DND-41 (cell line): ENCODE measurements around the gene TMIE.
"Not testable (repeated sequence)": the region's sequence is repeated elsewhere in the genome, so short reads cannot be mapped to it uniquely, and the experiment has no call there.

ENCODE experiments used
- ATAC-seq: fragments of 200-7000 bp; cut with Tn5 transposase; 3 replicates; pipeline ENCODE4 v1.9.1; 2021; ENCODE audit warnings: low read depth; ENCODE audit not compliant: insufficient read depth
- DNase-seq: peaks from one replicate; pipeline ENCODE4 v3.0.0-alpha.2; 2020
- H2AFZ ChIP-seq: 2 replicates; pipeline ENCODE4 v1.6.0; 2012; ENCODE audit warnings: low read depth, low read length
- H3K27ac ChIP-seq: 2 replicates; pipeline ENCODE4 v1.5.1; 2012; ENCODE audit warnings: low read length, inconsistent platforms
- H3K27me3 ChIP-seq: fragments of 200-600 bp; sonication (generic); 2 replicates; pipeline ENCODE4 v1.6.0; 2012; ENCODE audit warnings: low read length, mild to moderate bottlenecking, inconsistent platforms; ENCODE audit not compliant: insufficient read depth, poor library complexity
- H3K36me3 ChIP-seq: 2 replicates; pipeline ENCODE4 v1.5.1; 2012; ENCODE audit warnings: low read length, inconsistent platforms; ENCODE audit not compliant: insufficient read depth
- H3K4me1 ChIP-seq: 2 replicates; pipeline ENCODE4 v1.5.1; 2012; ENCODE audit warnings: mild to moderate bottlenecking, low read length; ENCODE audit not compliant: insufficient read depth
- H3K4me2 ChIP-seq: 2 replicates; pipeline ENCODE4 v1.6.0; 2012; ENCODE audit warnings: mild to moderate bottlenecking, moderate library complexity, low read length, inconsistent platforms; ENCODE audit not compliant: insufficient read depth
- H3K4me3 ChIP-seq, 2 experiments: fragments of 200-600 bp in 1 of 2; shearing (Covaris generic) in 1 of 2; 2 replicates each; pipeline ENCODE4 v1.5.1; 2012 to 2016; ENCODE audit warnings: inconsistent platforms in 2 of 2, low read length in 2 of 2, mild to moderate bottlenecking in 2 of 2, low read depth in 1 of 2, moderate library complexity in 1 of 2
- H3K79me2 ChIP-seq: 2 replicates; pipeline ENCODE4 v1.6.0; 2012; ENCODE audit warnings: low read length, inconsistent platforms; ENCODE audit not compliant: insufficient read depth
- H3K9ac ChIP-seq: 2 replicates; pipeline ENCODE4 v1.6.0; 2012; ENCODE audit warnings: low read depth, mild to moderate bottlenecking, inconsistent platforms, low read length, moderate library complexity
- H3K9me3 ChIP-seq: 2 replicates; pipeline ENCODE4 v1.5.1; 2012; ENCODE audit warnings: low read length, moderate library complexity, mild to moderate bottlenecking, inconsistent platforms; ENCODE audit not compliant: insufficient read depth, severe bottlenecking
- H4K20me1 ChIP-seq: 2 replicates; pipeline ENCODE4 v1.6.0; 2012; ENCODE audit warnings: low read length; ENCODE audit not compliant: insufficient read depth
- EZH2 ChIP-seq: IDR thresholded peaks from 3 replicates; pipeline ENCODE4 v1.6.1; 2012; ENCODE audit warnings: borderline replicate concordance, low read depth, mild to moderate bottlenecking, moderate library complexity, low read length, inconsistent platforms; ENCODE audit not compliant: severe bottlenecking
- TF ChIP-seq, protein P1 (sequence below): IDR thresholded peaks from 2 replicates; pipeline ENCODE4 v1.5.1; 2012; ENCODE audit warnings: borderline replicate concordance, low read length, moderate library complexity, mild to moderate bottlenecking; ENCODE audit not compliant: poor library complexity, severe bottlenecking; ENCODE audit errors: extremely low read depth

TMIE gene

GRCh38 chr3:46746711-46747110 is 45.5 kb downstream of the TMIE start:
- Histone ChIP-seq H3K4me2 (no peak overlapping the region), H3K4me1 (no peaks in the 10 kb centered on the region), H3K27ac (no peak overlapping the region), H2AFZ (no peak overlapping the region), H3K9me3 (no peaks in the 10 kb centered on the region), H4K20me1 (no peaks in the 10 kb centered on the region), H3K4me3 (no peak overlapping the region), H3K9ac (no peak overlapping the region), H3K36me3 (no peaks in the 10 kb centered on the region), H3K79me2 (no peaks in the 10 kb centered on the region), H3K27me3 (no peaks in the 10 kb centered on the region)
- DNase-seq, result no peak
- no peak for TF ChIP-seq EZH2
- TF ChIP-seq, protein P1, sequence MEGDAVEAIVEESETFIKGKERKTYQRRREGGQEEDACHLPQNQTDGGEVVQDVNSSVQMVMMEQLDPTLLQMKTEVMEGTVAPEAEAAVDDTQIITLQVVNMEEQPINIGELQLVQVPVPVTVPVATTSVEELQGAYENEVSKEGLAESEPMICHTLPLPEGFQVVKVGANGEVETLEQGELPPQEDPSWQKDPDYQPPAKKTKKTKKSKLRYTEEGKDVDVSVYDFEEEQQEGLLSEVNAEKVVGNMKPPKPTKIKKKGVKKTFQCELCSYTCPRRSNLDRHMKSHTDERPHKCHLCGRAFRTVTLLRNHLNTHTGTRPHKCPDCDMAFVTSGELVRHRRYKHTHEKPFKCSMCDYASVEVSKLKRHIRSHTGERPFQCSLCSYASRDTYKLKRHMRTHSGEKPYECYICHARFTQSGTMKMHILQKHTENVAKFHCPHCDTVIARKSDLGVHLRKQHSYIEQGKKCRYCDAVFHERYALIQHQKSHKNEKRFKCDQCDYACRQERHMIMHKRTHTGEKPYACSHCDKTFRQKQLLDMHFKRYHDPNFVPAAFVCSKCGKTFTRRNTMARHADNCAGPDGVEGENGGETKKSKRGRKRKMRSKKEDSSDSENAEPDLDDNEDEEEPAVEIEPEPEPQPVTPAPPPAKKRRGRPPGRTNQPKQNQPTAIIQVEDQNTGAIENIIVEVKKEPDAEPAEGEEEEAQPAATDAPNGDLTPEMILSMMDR, result no peak
- ATAC-seq, result no peak

DNA sequence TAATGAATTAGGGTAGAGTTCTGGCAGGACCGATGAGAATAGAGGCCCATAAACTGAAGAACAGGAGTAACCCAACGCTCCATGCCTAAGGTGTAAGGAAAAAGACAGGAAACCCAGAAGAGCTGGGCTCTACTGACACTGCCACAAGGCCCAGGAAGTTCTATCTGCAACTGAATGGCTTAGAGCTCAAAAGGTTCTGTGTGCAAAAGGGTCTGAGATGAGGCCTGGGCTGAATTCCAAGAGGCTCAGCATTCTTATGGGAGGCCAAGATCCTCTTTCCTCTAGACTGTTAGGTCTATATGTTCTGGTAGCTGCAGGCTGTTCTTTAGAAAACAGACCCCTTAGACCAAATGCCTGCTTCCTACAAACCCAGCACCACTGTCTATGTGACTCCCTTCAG is 47.0 kb downstream of the TMIE start:
- no peaks in the 10 kb centered on the region for H3K27me3 ChIP-seq
- no peaks in the 10 kb centered on the region for H3K4me1 ChIP-seq
- H2AFZ ChIP-seq, result no peak overlapping the region
- no peak overlapping the region for H3K9ac ChIP-seq
- H3K79me2 ChIP-seq, result no peaks in the 10 kb centered on the region
- H3K27ac ChIP-seq, result no peak overlapping the region
- no peaks in the 10 kb centered on the region for H4K20me1 ChIP-seq
- H3K9me3 ChIP-seq, result no peaks in the 10 kb centered on the region
- H3K4me3 ChIP-seq, result no peak overlapping the region
- H3K36me3 ChIP-seq, result no peaks in the 10 kb centered on the region
- DNase-seq (no peak), ATAC-seq (no peak)
- no peak overlapping the region for H3K4me2 ChIP-seq
- TF ChIP-seq, protein P1, result no peak
- no peak for TF ChIP-seq EZH2

- Histone ChIP-seq H3K9ac (no peak overlapping the region), H4K20me1 (no peaks in the 10 kb centered on the region), H2AFZ (no peak overlapping the region), H3K36me3 (no peaks in the 10 kb centered on the region), H3K4me2 (no peak overlapping the region), H3K27me3 (no peaks in the 10 kb centered on the region), H3K9me3 (no peaks in the 10 kb centered on the region), H3K27ac (no peak overlapping the region), H3K4me3 (no peak overlapping the region), H3K79me2 (no peaks in the 10 kb centered on the region), H3K4me1 (no peaks in the 10 kb centered on the region)
- TF ChIP-seq EZH2, result no peak
- TF ChIP-seq, protein P1, result no peak
- no peak for ATAC-seq
- DNase-seq, result no peak
Measured at GRCh38 chr3:46749129-46749528, 47.9 kb downstream of the TMIE start.

GRCh38 chr3:46750555-46751038 is 49.4 kb downstream of the TMIE start:
- Histone ChIP-seq H3K4me2 (no peak overlapping the region), H3K4me3 (no peak overlapping the region)

GRCh38 chr3:46753127-46753526 is 51.9 kb downstream of the TMIE start:
- not testable (repeated sequence) for H3K4me1 ChIP-seq, H3K27ac ChIP-seq, H3K36me3 ChIP-seq, H3K4me3 ChIP-seq, H3K9ac ChIP-seq, H3K27me3 ChIP-seq, H3K4me2 ChIP-seq, H3K9me3 ChIP-seq, H3K79me2 ChIP-seq, H4K20me1 ChIP-seq, H2AFZ ChIP-seq
- ATAC-seq (peak; percentile 78), DNase-seq (peak; percentile 45)

More at GRCh38 chr3:46750555-46751038, 49.4 kb downstream of the TMIE start:
- no peak overlapping the region for H3K9ac ChIP-seq
- no peaks in the 10 kb centered on the region for H3K79me2 ChIP-seq
- TF ChIP-seq, protein P1, result no peak
- TF ChIP-seq EZH2, result no peak
- no peak overlapping the region for H2AFZ ChIP-seq
- H3K4me1 ChIP-seq, result no peaks in the 10 kb centered on the region
- H3K36me3 ChIP-seq, result no peaks in the 10 kb centered on the region
- no peak for ATAC-seq
- DNase-seq, result no peak
- H3K27ac ChIP-seq, result no peak overlapping the region
- no peaks in the 10 kb centered on the region for H3K9me3 ChIP-seq
- no peaks in the 10 kb centered on the region for H3K27me3 ChIP-seq
- no peaks in the 10 kb centered on the region for H4K20me1 ChIP-seq
